Uterus (tissue), 2 donors: ENCODE results near the gene TBX2.

ENCODE experiments used
- POLR2A ChIP-seq, 2 donors: fragments of 450-650 bp; IDR thresholded peaks; one replicate each; pipeline ENCODE4 v1.6.1; 2016; ENCODE audit warnings: antibody characterized with exemption in 2 of 2, mild to moderate bottlenecking in 1 of 2, moderate library complexity in 1 of 2
- TF ChIP-seq, protein P1 (sequence below), 4 experiments: fragments of 200-600 bp in 2 of 4; fragments of 450-650 bp in 2 of 4; sonication (generic) in 2 of 4; IDR thresholded peaks; one replicate each; pipeline ENCODE4 v1.5.1; 2016 to 2019; ENCODE audit warnings: antibody characterized with exemption in 4 of 4, mild to moderate bottlenecking in 2 of 4, moderate library complexity in 1 of 4

DNA sequence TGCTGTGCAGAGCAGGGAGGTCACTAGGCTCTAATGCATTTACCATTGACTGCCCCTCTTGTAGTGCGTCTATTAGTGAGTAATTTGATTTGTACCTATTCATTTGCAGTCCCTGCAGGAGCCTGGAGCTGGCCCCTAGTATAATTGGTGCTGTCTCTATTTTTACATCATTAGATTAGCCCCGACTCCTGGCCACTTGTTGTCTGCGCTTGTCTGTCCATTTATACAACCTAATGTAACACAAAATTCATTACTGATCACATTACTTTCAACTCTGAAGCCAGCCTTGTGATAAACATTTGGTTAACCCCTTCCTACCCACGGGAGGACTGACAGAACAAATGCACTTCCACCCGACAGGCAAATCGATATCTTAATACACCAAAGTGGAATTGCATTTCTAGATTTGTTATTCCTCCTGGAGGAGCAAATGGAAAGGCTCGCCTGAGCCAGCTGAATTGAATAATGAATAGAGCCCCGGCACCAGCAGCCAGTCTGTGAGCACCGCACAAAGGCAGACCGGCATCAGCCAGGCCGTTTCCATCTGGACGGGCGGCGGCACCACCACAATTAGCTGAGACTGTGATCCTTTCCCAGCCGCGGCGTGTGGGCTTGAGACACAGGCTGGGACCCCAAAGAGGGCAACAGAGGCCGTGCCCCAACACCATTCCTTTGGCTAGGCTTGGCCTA, 18.7 kb upstream of the TBX2 start:
- TF ChIP-seq, protein P1, sequence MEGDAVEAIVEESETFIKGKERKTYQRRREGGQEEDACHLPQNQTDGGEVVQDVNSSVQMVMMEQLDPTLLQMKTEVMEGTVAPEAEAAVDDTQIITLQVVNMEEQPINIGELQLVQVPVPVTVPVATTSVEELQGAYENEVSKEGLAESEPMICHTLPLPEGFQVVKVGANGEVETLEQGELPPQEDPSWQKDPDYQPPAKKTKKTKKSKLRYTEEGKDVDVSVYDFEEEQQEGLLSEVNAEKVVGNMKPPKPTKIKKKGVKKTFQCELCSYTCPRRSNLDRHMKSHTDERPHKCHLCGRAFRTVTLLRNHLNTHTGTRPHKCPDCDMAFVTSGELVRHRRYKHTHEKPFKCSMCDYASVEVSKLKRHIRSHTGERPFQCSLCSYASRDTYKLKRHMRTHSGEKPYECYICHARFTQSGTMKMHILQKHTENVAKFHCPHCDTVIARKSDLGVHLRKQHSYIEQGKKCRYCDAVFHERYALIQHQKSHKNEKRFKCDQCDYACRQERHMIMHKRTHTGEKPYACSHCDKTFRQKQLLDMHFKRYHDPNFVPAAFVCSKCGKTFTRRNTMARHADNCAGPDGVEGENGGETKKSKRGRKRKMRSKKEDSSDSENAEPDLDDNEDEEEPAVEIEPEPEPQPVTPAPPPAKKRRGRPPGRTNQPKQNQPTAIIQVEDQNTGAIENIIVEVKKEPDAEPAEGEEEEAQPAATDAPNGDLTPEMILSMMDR (IDR thresholded peaks at IDR 0.05) = no peak
- TF ChIP-seq POLR2A (IDR thresholded peaks at IDR 0.05) = no peak
